Neural cell (in vitro differentiated cells): ENCODE measurements around the gene DST. TPM values are rescaled to one million over a fixed set of nuclear protein-coding genes. Genes with fewer than 3 reads are reported as not detected.

ENCODE experiments used
- H2AFZ ChIP-seq: fragments of 200-600, 300-800 bp; sonication (generic), shearing (Covaris generic); 2 replicates; pipeline ENCODE4 v1.6.0; 2014; ENCODE audit warnings: low read depth, mild to moderate bottlenecking, antibody characterized with exemption, low read length, moderate library complexity
- H3F3A ChIP-seq: fragments of 200-600 bp; shearing (Covaris generic); 2 replicates; pipeline ENCODE4 v1.6.1; 2016; ENCODE audit warnings: mild to moderate bottlenecking, moderate library complexity, mixed read lengths, antibody characterized with exemption, low read length; ENCODE audit not compliant: insufficient read depth, poor library complexity, severe bottlenecking
- H3K27ac ChIP-seq: fragments of 200-600, 300-800 bp; sonication (generic), shearing (Covaris generic); 2 replicates; pipeline ENCODE4 v1.5.1; 2014; ENCODE audit warnings: mild to moderate bottlenecking, low read length, moderate library complexity
- H3K27me3 ChIP-seq: fragments of 300-800, 200-600 bp; sonication (generic), shearing (Covaris generic); 2 replicates; pipeline ENCODE4 v1.6.0; 2014; ENCODE audit warnings: mild to moderate bottlenecking, low read depth, low read length, moderate library complexity; ENCODE audit not compliant: insufficient read depth
- H3K36me3 ChIP-seq: fragments of 300-800, 200-600 bp; sonication (generic), shearing (Covaris generic); 2 replicates; pipeline ENCODE4 v1.5.1; 2014; ENCODE audit warnings: mild to moderate bottlenecking, antibody characterized with exemption, low read length, moderate library complexity; ENCODE audit not compliant: insufficient read depth
- H3K4me2 ChIP-seq: fragments of 300-800, 200-600 bp; sonication (generic), shearing (Covaris generic); 2 replicates; pipeline ENCODE4 v1.6.0; 2014; ENCODE audit warnings: mild to moderate bottlenecking, low read length
- H3K4me3 ChIP-seq: fragments of 300-800, 200-600 bp; sonication (generic), shearing (Covaris generic); 2 replicates; pipeline ENCODE4 v1.5.1; 2014; ENCODE audit warnings: mild to moderate bottlenecking, low read length, moderate library complexity
- H3K79me2 ChIP-seq: fragments of 200-600 bp; shearing (Covaris generic); replicated peaks from 2 replicates; pipeline ENCODE4 v1.6.0; 2014; ENCODE audit warnings: mild to moderate bottlenecking, low read length, moderate library complexity; ENCODE audit not compliant: insufficient read depth
- H3K9ac ChIP-seq: fragments of 300-800, 200-600 bp; sonication (generic), shearing (Covaris generic); 2 replicates; pipeline ENCODE4 v1.6.1; 2016; ENCODE audit warnings: mild to moderate bottlenecking, low read length, mixed read lengths
- H3K9me2 ChIP-seq: fragments of 200-600 bp; shearing (Covaris generic); 2 replicates; pipeline ENCODE4 v1.6.1; 2016; ENCODE audit warnings: mild to moderate bottlenecking, low read length, mixed read lengths; ENCODE audit not compliant: insufficient read depth
- H3K9me3 ChIP-seq: fragments of 200-600, 300-800 bp; sonication (generic), shearing (Covaris generic); 2 replicates; pipeline ENCODE4 v1.6.1; 2016; ENCODE audit warnings: mild to moderate bottlenecking, mixed run types, low read length, moderate library complexity, mixed read lengths
- H4K20me1 ChIP-seq: fragments of 200-600 bp; shearing (Covaris generic); 2 replicates; pipeline ENCODE4 v1.6.1; 2016; ENCODE audit warnings: mild to moderate bottlenecking, mixed run types; ENCODE audit not compliant: insufficient read depth
- CTCF ChIP-seq: fragments of 450-650 bp; IDR thresholded peaks from 2 replicates; pipeline ENCODE4 v1.5.1; 2014; ENCODE audit warnings: antibody characterized with exemption, mild to moderate bottlenecking, moderate library complexity; ENCODE audit not compliant: poor library complexity, severe bottlenecking
- EP300 ChIP-seq: fragments of 450-650 bp; conservative IDR thresholded peaks from 2 replicates; pipeline ENCODE4 v1.6.1; 2014; ENCODE audit warnings: antibody characterized with exemption, mild to moderate bottlenecking, moderate library complexity; ENCODE audit not compliant: poor library complexity, severe bottlenecking
- EZH2 ChIP-seq: fragments of 200-600, 300-800 bp; shearing (Covaris generic), sonication (generic); IDR thresholded peaks from 2 replicates; pipeline ENCODE4 v1.6.1; 2014; ENCODE audit warnings: antibody characterized with exemption, low read length, borderline replicate concordance, mild to moderate bottlenecking; ENCODE audit not compliant: insufficient read depth, poor library complexity, severe bottlenecking
- MXI1 ChIP-seq: fragments of 450-650 bp; conservative IDR thresholded peaks from 2 replicates; pipeline ENCODE4 v1.6.1; 2014; ENCODE audit warnings: antibody characterized with exemption, mild to moderate bottlenecking; ENCODE audit not compliant: poor library complexity, severe bottlenecking
- POLR2AphosphoS5 ChIP-seq: IDR thresholded peaks from 2 replicates; pipeline ENCODE4 v1.6.1; 2012
- RAD21 ChIP-seq: fragments of 450-650 bp; conservative IDR thresholded peaks from 2 replicates; pipeline ENCODE4 v1.6.1; 2014; ENCODE audit warnings: antibody characterized with exemption, mild to moderate bottlenecking, moderate library complexity
- REST ChIP-seq: IDR thresholded peaks from 2 replicates; pipeline ENCODE4 v1.6.1; 2012; ENCODE audit warnings: borderline replicate concordance
- SMC3 ChIP-seq: fragments of 450-650 bp; conservative IDR thresholded peaks from 2 replicates; pipeline ENCODE4 v1.6.1; 2014; ENCODE audit warnings: antibody characterized with exemption, mild to moderate bottlenecking, moderate library complexity; ENCODE audit not compliant: poor library complexity
- TAF1 ChIP-seq: IDR thresholded peaks from 2 replicates; pipeline ENCODE4 v1.6.1; 2012; ENCODE audit warnings: low read depth
- polyA plus RNA-seq: library from polyadenylated mRNA; depleted of rRNA; stranded (reverse); fragments of >200 nt; gene quantifications from 2 replicates; pipeline ENCODE4 v1.2.3, GENCODE V29; 2014

DST gene
- polyA plus RNA-seq, 1 donor from 2014 or later = 118 TPM

GRCh38 chr6:56685102-56685733 lies 42.5 kb upstream of the DST start:
- no peaks in the 10 kb centered on the region for H3K9me2 ChIP-seq
- H3F3A ChIP-seq = no peaks in the 10 kb centered on the region
- H3K9ac ChIP-seq = no peak overlapping the region
- no peak overlapping the region for H2AFZ ChIP-seq
- H3K9me3 ChIP-seq = no peaks in the 10 kb centered on the region
- H3K27ac ChIP-seq = no peak overlapping the region
- H3K4me2 ChIP-seq = no peak overlapping the region
- H4K20me1 ChIP-seq = no peaks in the 10 kb centered on the region
- no peaks in the 10 kb centered on the region for H3K36me3 ChIP-seq
- no peak overlapping the region for H3K4me3 ChIP-seq
- no peaks in the 10 kb centered on the region for H3K79me2 ChIP-seq
- no peak for TF ChIP-seq EP300
- no peak for TF ChIP-seq TAF1
- TF ChIP-seq RAD21 = no peak
- no peak for TF ChIP-seq EZH2
- TF ChIP-seq POLR2AphosphoS5 = no peak
- TF ChIP-seq REST = no peak
- TF ChIP-seq SMC3 = no peak
- no peak for TF ChIP-seq MXI1
- TF ChIP-seq CTCF = no peak
- H3K27me3 ChIP-seq = no peaks in the 10 kb centered on the region

GRCh38 chr6:56684342-56685101 lies 41.8 kb upstream of the DST start:
- no peak overlapping the region for H3K27ac ChIP-seq
- H3K9me3 ChIP-seq = no peaks in the 10 kb centered on the region
- H3K27me3 ChIP-seq = no peaks in the 10 kb centered on the region
- H3K4me3 ChIP-seq = no peak overlapping the region
- no peak overlapping the region for H2AFZ ChIP-seq
- no peaks in the 10 kb centered on the region for H3K9me2 ChIP-seq
- no peaks in the 10 kb centered on the region for H3K36me3 ChIP-seq
- no peak for TF ChIP-seq REST
- no peak for TF ChIP-seq TAF1
- no peak for TF ChIP-seq POLR2AphosphoS5
- no peak for TF ChIP-seq EP300
- no peak for TF ChIP-seq MXI1
- TF ChIP-seq EZH2 = no peak
- TF ChIP-seq SMC3 = no peak
- no peak for TF ChIP-seq CTCF
- no peak for TF ChIP-seq RAD21
- H3K79me2 ChIP-seq = no peaks in the 10 kb centered on the region
- H3K4me2 ChIP-seq = no peak overlapping the region
- H3K9ac ChIP-seq = no peak overlapping the region
- no peaks in the 10 kb centered on the region for H4K20me1 ChIP-seq
- no peaks in the 10 kb centered on the region for H3F3A ChIP-seq
